Testis (tissue), 3 donors: Measurements from ENCODE around the gene PLCD1. TPM values are rescaled to one million over a fixed set of nuclear protein-coding genes. Genes with fewer than 3 reads are reported as not detected.
A peak's percentile ranks its signal among the peaks of the same experiment; 100 is the strongest.

Experiments
- DNase-seq: peaks from one replicate; pipeline ENCODE4 v3.0.0-alpha.2; 2019
- H3K27ac ChIP-seq, 2 donors: fragments of 200-600 bp; sonication (generic); one replicate each; pipeline ENCODE4 v1.5.1; 2019
- H3K27me3 ChIP-seq: fragments of 200-600 bp; sonication (generic); one replicate; pipeline ENCODE4 v1.5.1; 2019
- H3K36me3 ChIP-seq: fragments of 200-600 bp; sonication (generic); one replicate; pipeline ENCODE4 v1.5.1; 2017; ENCODE audit warnings: low read depth; ENCODE audit errors: missing control alignments
- H3K4me1 ChIP-seq: fragments of 200-600 bp; sonication (generic); one replicate; pipeline ENCODE4 v1.5.1; 2019
- H3K4me3 ChIP-seq, 2 donors: fragments of 200-600 bp; sonication (generic); one replicate each; pipeline ENCODE4 v1.5.1; 2017 to 2019
- H3K9me3 ChIP-seq: fragments of 200-600 bp; sonication (generic); one replicate; pipeline ENCODE4 v1.5.1; 2017
- POLR2A ChIP-seq: fragments of 450-650 bp; IDR thresholded peaks from one replicate; pipeline ENCODE4 v1.6.1; 2017; ENCODE audit warnings: antibody characterized with exemption, mild to moderate bottlenecking, moderate library complexity
- WGBS, 2 donors: methylation state at CpG; one replicate each; pipeline ENCODE4 v1.1.5; 2018; 5-methylcytosine and 5-hydroxymethylcytosine counted together
- intact Hi-C: fragments of 100-400 bp; cut with DNase I; formaldehyde crosslinking; loops from one replicate; pipeline ENCODE4 v1.15.1; 2023; ENCODE audit warnings: low total_unique reads
- polyA plus RNA-seq: library from polyadenylated mRNA; stranded (reverse); fragments of 350-450 nt; fragmentation: Illumina TruSeq; extraction: RNeasy Lipid Tissue Mini Kit (QIAGEN cat#74804); gene quantifications from one replicate; pipeline ENCODE4 v1.2.3, GENCODE V29; 2014; ENCODE audit warnings: low read depth, low replicate concordance; ENCODE audit not compliant: insufficient read depth
- total RNA-seq, 2 donors: library from RNA; depleted of rRNA; stranded (reverse); fragments of >200 nt; gene quantifications; one replicate each; pipeline ENCODE4 v1.2.3, GENCODE V29; 2016
- TF ChIP-seq, protein P1 (sequence below), 3 experiments: fragments of 450-650 bp in 2 of 3; fragments of 200-600 bp in 1 of 3; sonication (generic) in 1 of 3; IDR thresholded peaks; one replicate each; pipeline ENCODE4 v1.5.1; 2016 to 2019; ENCODE audit warnings: antibody characterized with exemption in 3 of 3, mild to moderate bottlenecking in 2 of 3, moderate library complexity in 1 of 3

PLCD1 gene
- total and polyA plus RNA-seq, 3 donors from 2014 or later, result 88.4 to 228 (median 155) TPM

- no peaks in the 10 kb centered on the region for H3K36me3 ChIP-seq
- no peak for DNase-seq
- H3K9me3 ChIP-seq, result no peaks in the 10 kb centered on the region
- no peak overlapping the region for H3K27ac ChIP-seq
- TF ChIP-seq, protein P1, sequence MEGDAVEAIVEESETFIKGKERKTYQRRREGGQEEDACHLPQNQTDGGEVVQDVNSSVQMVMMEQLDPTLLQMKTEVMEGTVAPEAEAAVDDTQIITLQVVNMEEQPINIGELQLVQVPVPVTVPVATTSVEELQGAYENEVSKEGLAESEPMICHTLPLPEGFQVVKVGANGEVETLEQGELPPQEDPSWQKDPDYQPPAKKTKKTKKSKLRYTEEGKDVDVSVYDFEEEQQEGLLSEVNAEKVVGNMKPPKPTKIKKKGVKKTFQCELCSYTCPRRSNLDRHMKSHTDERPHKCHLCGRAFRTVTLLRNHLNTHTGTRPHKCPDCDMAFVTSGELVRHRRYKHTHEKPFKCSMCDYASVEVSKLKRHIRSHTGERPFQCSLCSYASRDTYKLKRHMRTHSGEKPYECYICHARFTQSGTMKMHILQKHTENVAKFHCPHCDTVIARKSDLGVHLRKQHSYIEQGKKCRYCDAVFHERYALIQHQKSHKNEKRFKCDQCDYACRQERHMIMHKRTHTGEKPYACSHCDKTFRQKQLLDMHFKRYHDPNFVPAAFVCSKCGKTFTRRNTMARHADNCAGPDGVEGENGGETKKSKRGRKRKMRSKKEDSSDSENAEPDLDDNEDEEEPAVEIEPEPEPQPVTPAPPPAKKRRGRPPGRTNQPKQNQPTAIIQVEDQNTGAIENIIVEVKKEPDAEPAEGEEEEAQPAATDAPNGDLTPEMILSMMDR (IDR thresholded peaks at IDR 0.05), result no peak
- no peak for TF ChIP-seq POLR2A
- no peaks in the 10 kb centered on the region for H3K27me3 ChIP-seq
- intact Hi-C loops, result no loop called here
- H3K4me3 ChIP-seq, result no peak overlapping the region
- H3K4me1 ChIP-seq, result peaks cover 27% of the 10 kb centered on the region
Measured at GRCh38 chr3:37971467-37971866, 58.0 kb downstream of the PLCD1 start.

DNA sequence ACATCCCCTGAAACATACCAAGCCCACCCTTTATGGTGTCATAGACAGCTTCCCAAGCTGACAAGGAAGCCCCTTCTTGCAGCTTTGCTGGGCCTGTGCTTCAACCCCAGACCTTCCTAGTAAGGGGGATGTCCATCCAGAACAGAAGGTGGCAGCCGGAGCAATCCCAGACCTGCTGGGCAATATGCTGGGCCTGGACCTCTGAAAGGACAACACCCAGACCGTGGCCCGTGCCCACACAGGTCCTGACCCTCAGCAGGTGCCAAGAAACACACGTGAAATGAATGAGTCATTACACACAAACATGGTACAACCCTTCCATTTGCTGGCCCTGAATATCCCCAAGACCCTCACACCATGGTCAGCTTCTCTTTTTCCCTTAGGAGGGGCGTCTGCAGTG, 58.6 kb downstream of the PLCD1 start:
- 87 to 90% methylated on average over 5 of the region's 5 CpGs for WGBS, 2 donors
- Histone ChIP-seq H3K27ac (no peak overlapping the region), H3K9me3 (no peaks in the 10 kb centered on the region), H3K36me3 (no peaks in the 10 kb centered on the region), H3K4me1 (peaks cover 27% of the 10 kb centered on the region), H3K4me3 (no peak overlapping the region), H3K27me3 (no peaks in the 10 kb centered on the region)
- no peak for DNase-seq
- intact Hi-C loops, result no loop called here
- TF ChIP-seq, protein P1 (IDR thresholded peaks at IDR 0.05), result no peak
- no peak for TF ChIP-seq POLR2A

DNA sequence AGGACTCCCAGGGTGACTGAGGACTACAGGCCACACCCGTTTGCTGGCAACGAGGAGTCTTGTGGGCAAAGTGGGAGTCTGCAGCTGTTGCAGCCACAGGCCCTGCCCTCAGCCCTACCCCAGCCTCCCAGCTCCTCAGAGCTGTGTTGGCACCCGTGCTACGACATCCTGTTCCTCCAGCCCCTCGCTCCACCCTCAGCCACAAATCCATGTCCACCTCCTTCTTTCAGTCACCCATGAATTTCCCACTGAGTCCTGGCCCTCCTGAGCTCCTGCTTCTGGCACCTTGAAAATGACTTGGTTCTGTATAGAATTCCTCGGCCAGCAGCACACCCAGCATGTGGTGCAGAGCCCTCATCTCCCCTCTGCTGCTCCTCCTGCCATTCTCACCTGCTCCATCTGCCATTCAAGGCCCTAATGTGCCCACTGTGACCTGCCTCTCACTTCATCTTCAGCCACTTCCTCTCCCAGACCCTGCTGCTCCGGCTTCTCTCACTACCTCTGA, 59.8 kb downstream of the PLCD1 start:
- TF ChIP-seq POLR2A, result no peak
- TF ChIP-seq, protein P1 (IDR thresholded peaks at IDR 0.05), result no peak
- DNase-seq, result no peak
- peak overlapping the region in 1 of 2 donors; percentile 39 for H3K27ac ChIP-seq
- intact Hi-C loops, result no loop called here
- no peaks in the 10 kb centered on the region for H3K9me3 ChIP-seq
- 56 to 62% methylated on average over 6 to 7 of the region's 7 CpGs for WGBS, 2 donors
- H3K27me3 ChIP-seq, result no peaks in the 10 kb centered on the region
- H3K4me3 ChIP-seq, result no peak overlapping the region
- no peaks in the 10 kb centered on the region for H3K36me3 ChIP-seq
- H3K4me1 ChIP-seq, result peaks cover 25% of the 10 kb centered on the region

- TF ChIP-seq, protein P1 (IDR thresholded peaks at IDR 0.05), result no peak
- no peak for TF ChIP-seq POLR2A
- peak overlapping the region; percentile 39 to 51 for H3K27ac ChIP-seq
- peaks cover 19% of the 10 kb centered on the region for H3K4me1 ChIP-seq
- DNase-seq, result no peak
- H3K27me3 ChIP-seq, result no peaks in the 10 kb centered on the region
- H3K36me3 ChIP-seq, result peaks cover 3% of the 10 kb centered on the region
- no peak overlapping the region for H3K4me3 ChIP-seq
- no peaks in the 10 kb centered on the region for H3K9me3 ChIP-seq
- intact Hi-C loops, result no loop called here
- 55 to 63% methylated on average over 9 to 15 of the region's 15 CpGs for WGBS, 2 donors
Measured at GRCh38 chr3:37968813-37969595, 60.4 kb downstream of the PLCD1 start.

DNA sequence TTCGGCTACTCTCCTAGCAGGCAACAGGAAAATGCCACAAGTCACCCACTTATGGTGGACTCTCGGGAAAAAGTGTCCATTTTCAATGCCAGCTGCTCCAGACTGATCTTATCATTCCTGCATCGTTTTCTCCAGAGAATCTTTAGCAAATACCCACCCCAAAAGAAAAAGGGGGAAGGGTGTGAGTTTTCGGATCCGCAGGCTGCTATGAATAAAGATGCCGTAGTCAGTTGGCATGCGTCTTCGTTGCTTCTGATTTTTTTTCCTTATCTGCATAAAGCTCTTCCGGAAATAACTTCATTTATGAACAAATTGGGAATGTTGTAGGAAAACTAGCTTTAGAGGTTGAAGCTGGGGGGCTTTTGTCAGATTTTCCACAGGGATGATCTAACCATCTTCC, 61.2 kb downstream of the PLCD1 start:
- peaks cover 18% of the 10 kb centered on the region for H3K4me1 ChIP-seq
- H3K4me3 ChIP-seq, result no peak overlapping the region
- TF ChIP-seq, protein P1 (IDR thresholded peaks at IDR 0.05), result no peak
- no peak for TF ChIP-seq POLR2A
- DNase-seq, result no peak
- intact Hi-C loops, result no loop called here
- H3K27ac ChIP-seq, result peak overlapping the region; percentile 2 to 51
- no peaks in the 10 kb centered on the region for H3K27me3 ChIP-seq
- H3K36me3 ChIP-seq, result peaks cover 3% of the 10 kb centered on the region
- no peaks in the 10 kb centered on the region for H3K9me3 ChIP-seq
- WGBS, 2 donors, result 80 to 88% methylated on average over 9 of the region's 9 CpGs
